Activated CD8-positive, alpha-beta memory T cell treated with anti-CD3 and anti-CD28 coated beads, Interleukin-2, amount 10 ng/mL, durations not matched to agents 7 days and 5 days (primary cell): Measurements from ENCODE around the gene LACTBL1. TPM values are rescaled to one million over a fixed set of nuclear protein-coding genes. Genes with fewer than 3 reads are reported as not detected.

Source experiments
- ATAC-seq: fragments of 150-1000 bp; cut with Tn5 transposase; one replicate; pipeline ENCODE4 v1.10.0; 2021; ENCODE audit warnings: moderate library complexity
- CTCF ChIA-PET: fragments of 350-600 bp; sonication (Branson Sonifier 250); formaldehyde crosslinking; loops from one replicate; lab custom pipeline; 2021; ENCODE audit warnings: antibody characterized with exemption; lab: Charles Lee
- DNase-seq: peaks from one replicate; pipeline ENCODE4 v3.0.0-alpha.2; 2020
- H3K27ac Mint-ChIP-seq: one replicate; pipeline ENCODE4 v1.8.0; 2021; ENCODE audit warnings: mild to moderate bottlenecking, mixed read lengths
- H3K27me3 Mint-ChIP-seq: one replicate; pipeline ENCODE4 v1.8.0; 2021; ENCODE audit warnings: mixed read lengths
- H3K36me3 Mint-ChIP-seq: one replicate; pipeline ENCODE4 v1.8.0; 2021; ENCODE audit warnings: mild to moderate bottlenecking, mixed read lengths
- H3K4me1 Mint-ChIP-seq: one replicate; pipeline ENCODE4 v1.8.0; 2021; ENCODE audit warnings: mixed read lengths
- H3K4me3 Mint-ChIP-seq: one replicate; pipeline ENCODE4 v1.8.0; 2021; ENCODE audit warnings: mild to moderate bottlenecking, moderate library complexity, mixed read lengths
- H3K9me3 Mint-ChIP-seq: one replicate; pipeline ENCODE4 v1.8.0; 2022; ENCODE audit warnings: low read depth, mixed read lengths
- total RNA-seq, 2 experiments: library from RNA; stranded (reverse); gene quantifications; one replicate each; pipeline ENCODE4 v1.2.3, GENCODE V29; 2021

The LACTBL1 gene
- total RNA-seq, 2 experiments from 2014 or later = not detected

DNA sequence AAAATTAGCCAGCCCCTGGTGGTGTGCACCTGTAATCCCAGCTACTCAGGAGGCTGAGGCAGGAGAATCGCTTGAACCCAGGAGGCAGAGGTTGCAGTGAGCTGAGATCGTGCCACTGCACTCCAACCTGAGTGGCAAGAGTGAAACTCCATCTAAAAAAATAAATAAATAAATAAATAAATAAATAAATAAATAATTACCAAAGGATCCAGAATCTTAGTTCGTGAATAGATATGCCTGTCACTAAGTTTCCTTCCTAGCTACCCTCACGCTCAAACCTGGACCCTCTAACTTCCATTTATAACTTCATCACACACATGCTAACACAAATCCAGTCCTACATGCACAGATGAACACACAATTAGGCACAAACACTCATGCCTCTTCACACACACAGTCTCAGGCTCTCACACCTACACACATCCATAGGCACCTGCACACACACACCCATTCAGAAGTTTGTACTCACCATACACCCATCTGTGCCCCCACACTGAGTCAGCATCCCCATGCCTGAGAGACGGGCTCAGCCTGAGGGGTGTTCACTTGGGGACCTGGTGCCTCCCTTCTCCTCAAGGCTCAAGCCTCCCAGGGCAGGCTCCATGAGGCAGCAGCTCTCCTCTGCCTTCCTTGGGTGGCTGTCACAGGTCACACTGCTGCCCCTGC is 61.5 kb downstream of the LACTBL1 start:
- ATAC-seq (no peak), DNase-seq (no peak)
- no peak overlapping the region for H3K4me3 Mint-ChIP-seq
- CTCF ChIA-PET = interaction anchor here (0.6 kb wide), 1 partner anchor 13 kb away, joined by 4 read pairs; no protein-coding TSS in a partner anchor
- no peaks in the 10 kb centered on the region for H3K36me3 Mint-ChIP-seq
- H3K9me3 Mint-ChIP-seq = no peaks in the 10 kb centered on the region
- peaks cover 11% of the 10 kb centered on the region for H3K27me3 Mint-ChIP-seq
- no peak overlapping the region for H3K27ac Mint-ChIP-seq
- no peaks in the 10 kb centered on the region for H3K4me1 Mint-ChIP-seq

DNA sequence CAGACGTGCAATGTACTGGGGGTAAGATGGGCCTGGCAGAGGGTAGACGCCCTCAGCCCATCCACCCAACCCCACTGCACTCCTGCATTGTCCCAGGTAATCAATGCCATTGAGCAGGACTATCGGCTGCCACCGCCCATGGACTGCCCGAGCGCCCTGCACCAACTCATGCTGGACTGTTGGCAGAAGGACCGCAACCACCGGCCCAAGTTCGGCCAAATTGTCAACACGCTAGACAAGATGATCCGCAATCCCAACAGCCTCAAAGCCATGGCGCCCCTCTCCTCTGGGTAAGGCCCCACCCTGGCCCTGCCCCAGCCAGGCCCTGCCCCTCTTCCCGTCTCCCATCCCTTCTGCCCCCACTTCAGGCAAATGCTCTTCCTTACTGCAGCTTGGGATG is 62.4 kb downstream of the LACTBL1 start:
- ATAC-seq = no peak
- Mint-ChIP-seq H3K27ac (no peak overlapping the region), H3K9me3 (no peaks in the 10 kb centered on the region), H3K36me3 (no peaks in the 10 kb centered on the region), H3K4me1 (no peaks in the 10 kb centered on the region), H3K4me3 (no peak overlapping the region), H3K27me3 (peaks cover 9% of the 10 kb centered on the region)
- CTCF ChIA-PET = no interaction called here
- no peak for DNase-seq

DNA sequence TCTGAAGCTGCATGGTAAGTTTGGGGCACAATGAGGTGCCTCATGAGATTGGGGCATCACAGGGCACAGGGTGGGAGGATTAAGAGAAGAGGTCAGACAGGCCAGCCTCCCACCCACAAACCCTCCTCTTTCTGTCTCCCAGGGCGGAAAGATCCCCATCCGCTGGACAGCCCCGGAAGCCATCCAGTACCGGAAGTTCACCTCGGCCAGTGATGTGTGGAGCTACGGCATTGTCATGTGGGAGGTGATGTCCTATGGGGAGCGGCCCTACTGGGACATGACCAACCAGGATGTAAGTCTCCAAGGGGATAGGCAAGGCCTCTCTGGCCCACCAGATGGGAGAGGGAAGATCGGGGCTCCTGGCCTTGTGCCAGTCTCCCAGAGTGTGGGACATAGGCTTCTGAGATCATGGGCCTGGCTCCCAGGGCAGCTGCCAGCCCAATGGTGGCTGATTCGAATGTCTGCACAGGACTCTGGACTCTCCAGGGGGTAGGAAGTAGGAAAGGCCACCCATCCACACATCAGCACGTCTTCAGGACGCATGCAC is 63.7 kb downstream of the LACTBL1 start:
- no peaks in the 10 kb centered on the region for H3K36me3 Mint-ChIP-seq

DNA sequence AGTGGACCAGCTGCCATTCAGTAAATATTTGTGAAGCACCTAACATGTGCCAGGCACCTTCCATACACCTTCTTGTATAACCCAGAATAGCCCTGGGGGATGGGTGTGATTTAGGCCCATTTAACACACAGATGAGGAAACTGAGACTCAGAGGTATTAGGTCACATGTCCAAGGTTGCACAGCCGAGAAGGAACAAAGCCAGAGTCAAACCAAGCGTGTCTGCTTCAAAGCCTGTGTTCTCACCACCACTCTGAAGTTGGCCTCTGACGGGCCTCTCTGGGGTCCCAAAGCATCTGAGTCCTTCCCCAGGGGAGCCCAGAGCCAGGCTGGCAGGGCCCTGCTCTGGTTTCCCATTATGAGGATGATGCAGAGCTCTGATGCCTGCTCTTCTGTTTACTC is 65.1 kb downstream of the LACTBL1 start:
- Mint-ChIP-seq H3K9me3 (no peaks in the 10 kb centered on the region), H3K4me3 (no peak overlapping the region), H3K27ac (no peak overlapping the region), H3K4me1 (no peaks in the 10 kb centered on the region), H3K36me3 (no peaks in the 10 kb centered on the region), H3K27me3 (peaks cover 11% of the 10 kb centered on the region)
- ATAC-seq (no peak), DNase-seq (no peak)
- CTCF ChIA-PET = no interaction called here

More for the DNA sequence above, 63.7 kb downstream of the LACTBL1 start:
- DNase-seq (no peak), ATAC-seq (no peak)
- CTCF ChIA-PET = no interaction called here
- H3K9me3 Mint-ChIP-seq = no peaks in the 10 kb centered on the region
- no peak overlapping the region for H3K27ac Mint-ChIP-seq
- peaks cover 5% of the 10 kb centered on the region for H3K27me3 Mint-ChIP-seq
- H3K4me3 Mint-ChIP-seq = no peak overlapping the region
- H3K4me1 Mint-ChIP-seq = no peaks in the 10 kb centered on the region

DNA sequence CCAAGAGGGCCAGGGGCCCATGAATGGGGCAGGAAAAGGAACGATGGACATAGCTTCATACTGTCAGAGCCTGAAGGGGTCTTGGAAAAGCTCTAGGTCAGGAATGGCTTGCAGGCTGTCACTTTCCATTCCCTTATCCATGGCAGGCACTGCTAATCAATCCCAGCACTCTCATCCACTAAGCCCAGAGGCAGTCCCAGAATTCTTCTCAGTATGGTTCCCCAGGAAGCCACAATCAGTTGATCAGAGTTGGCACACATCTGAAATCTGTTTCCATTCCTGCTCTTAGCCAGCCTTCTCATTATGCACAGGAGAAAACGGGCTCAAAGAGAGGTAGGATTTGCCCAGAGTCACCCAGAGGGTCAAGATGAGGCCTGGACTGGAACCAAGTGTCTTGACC is 65.7 kb downstream of the LACTBL1 start:
- H3K9me3 Mint-ChIP-seq = no peaks in the 10 kb centered on the region
- H3K4me3 Mint-ChIP-seq = no peak overlapping the region
- no peak overlapping the region for H3K27ac Mint-ChIP-seq
- DNase-seq (no peak), ATAC-seq (no peak)
- H3K36me3 Mint-ChIP-seq = no peaks in the 10 kb centered on the region
- CTCF ChIA-PET = no interaction called here
- no peaks in the 10 kb centered on the region for H3K4me1 Mint-ChIP-seq
- peaks cover 17% of the 10 kb centered on the region for H3K27me3 Mint-ChIP-seq

DNA sequence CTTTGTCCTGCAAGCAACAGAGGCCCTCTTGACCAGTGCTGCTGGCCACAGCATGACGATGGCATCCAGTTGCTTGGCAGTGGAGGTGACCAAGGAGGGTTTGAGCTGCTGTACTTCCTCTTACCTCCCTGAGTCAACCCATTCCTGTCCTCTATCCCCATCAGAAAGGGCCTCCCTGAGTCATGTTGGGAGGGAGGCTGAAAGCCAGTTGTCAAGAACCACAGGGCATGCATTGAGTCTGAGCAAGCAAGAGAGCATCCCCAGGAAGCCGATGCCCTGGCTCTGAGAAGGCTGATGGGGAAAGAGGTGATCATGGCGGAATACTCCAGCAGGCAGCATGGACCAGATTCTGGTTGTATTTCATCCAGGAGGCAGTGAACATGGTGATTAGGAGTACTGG is 69.6 kb downstream of the LACTBL1 start:
- no peak for ATAC-seq
- Mint-ChIP-seq H3K4me3 (no peak overlapping the region), H3K27ac (no peak overlapping the region), H3K36me3 (no peaks in the 10 kb centered on the region), H3K4me1 (no peaks in the 10 kb centered on the region), H3K9me3 (no peaks in the 10 kb centered on the region), H3K27me3 (peaks cover 33% of the 10 kb centered on the region)
- CTCF ChIA-PET = no interaction called here
- no peak for DNase-seq

Other genes starting within 250 kb of the LACTBL1 start
- not detected for gene TEX46, start 43.0 kb upstream of the LACTBL1 start, total RNA-seq
- 10 to 100 TPM; 58.4 to 59.4 TPM for gene KDM1A, start 46.6 kb upstream of the LACTBL1 start, total RNA-seq
- 10 to 100 TPM; 19.5 to 20.4 TPM for gene LUZP1, start 196.0 kb upstream of the LACTBL1 start, total RNA-seq
- not detected for gene HTR1D, start 244.6 kb upstream of the LACTBL1 start, total RNA-seq